Stimulated activated CD4-positive, alpha-beta T cell treated with anti-CD3 and anti-CD28 coated beads, Interleukin-2, amount 100 ng/mL, for 24 hours (primary cell): ENCODE data around the gene ATG7.
"Not testable (repeated sequence)": the region's sequence is repeated elsewhere in the genome, so short reads cannot be mapped to it uniquely, and the experiment has no call there.

Source experiments
- DNase-seq, 2 donors: peaks; one replicate each; pipeline ENCODE4 v3.0.0-alpha.2; 2020

Gene ATG7

GRCh38 chr3:11437506-11437905 lies 165.3 kb downstream of the ATG7 start:
- no peak for DNase-seq

- DNase-seq = no peak
These were observed 166.4 kb downstream of the ATG7 start for GRCh38 chr3:11438646-11439045.

DNA sequence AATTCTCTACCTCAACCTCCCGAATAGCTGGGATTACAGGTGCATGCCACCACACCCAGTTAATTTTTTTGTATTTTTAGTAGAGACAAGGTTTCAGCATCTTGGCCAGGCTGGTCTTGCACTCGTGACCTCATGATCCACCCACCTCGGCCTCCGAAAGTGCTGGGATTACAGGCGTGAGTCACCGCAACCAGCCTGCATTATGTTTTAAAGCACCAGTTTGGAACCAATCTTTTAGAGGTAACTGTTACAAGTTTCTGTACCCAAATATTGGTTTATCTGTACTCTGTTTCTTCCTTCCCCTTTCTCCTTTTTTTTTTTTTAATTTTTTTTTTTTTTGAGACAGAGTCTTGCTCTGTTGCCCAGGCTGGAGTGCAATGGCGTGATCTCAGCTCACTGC lies 169.1 kb downstream of the ATG7 start:
- not testable (repeated sequence) for DNase-seq

DNA sequence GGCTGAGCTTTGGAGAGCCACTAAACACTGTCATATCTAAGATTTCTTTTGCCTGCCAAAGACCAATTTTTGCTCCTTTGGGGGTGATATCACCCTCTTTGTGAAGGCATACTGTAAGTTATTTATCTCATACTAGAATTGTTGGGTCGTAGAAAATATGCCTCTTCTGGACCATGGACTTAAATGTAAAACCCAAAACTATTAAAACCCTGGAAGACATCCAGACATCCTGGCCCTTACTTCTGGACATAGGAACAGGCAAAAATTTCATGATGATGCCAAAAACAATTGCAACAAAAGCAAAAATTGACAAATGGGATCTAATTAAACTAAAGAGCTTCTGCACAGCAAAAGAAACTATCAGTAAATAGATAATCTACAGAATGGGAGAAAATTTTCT lies 172.2 kb downstream of the ATG7 start:
- DNase-seq = no peak

- not testable (repeated sequence) for DNase-seq
These were observed 173.0 kb downstream of the ATG7 start for GRCh38 chr3:11445193-11445592.

GRCh38 chr3:11445883-11446282 lies 173.7 kb downstream of the ATG7 start:
- no peak for DNase-seq

- no peak for DNase-seq
These were observed 175.5 kb downstream of the ATG7 start for GRCh38 chr3:11447584-11448200.

DNA sequence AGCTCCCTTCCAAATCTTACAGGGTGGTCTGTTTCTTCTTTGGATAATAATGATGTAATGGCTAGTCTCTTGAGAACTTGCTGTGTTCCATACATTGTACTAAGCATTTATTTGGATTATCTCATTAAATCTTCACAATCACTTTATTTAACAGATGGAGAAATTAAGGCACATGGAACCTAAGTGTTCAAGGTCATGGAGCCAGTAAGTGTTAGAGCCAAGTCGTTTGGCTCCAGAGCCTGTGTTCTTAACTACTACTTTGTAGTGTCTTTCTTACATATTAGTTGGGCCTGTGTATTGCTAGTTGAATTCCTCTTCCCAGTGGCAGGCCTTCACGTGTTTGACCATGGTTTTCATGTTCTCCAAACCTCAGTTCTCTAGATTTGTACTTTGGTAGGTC lies 177.8 kb downstream of the ATG7 start:
- no peak for DNase-seq

GRCh38 chr3:11452312-11452711 lies 180.1 kb downstream of the ATG7 start:
- DNase-seq = no peak

DNA sequence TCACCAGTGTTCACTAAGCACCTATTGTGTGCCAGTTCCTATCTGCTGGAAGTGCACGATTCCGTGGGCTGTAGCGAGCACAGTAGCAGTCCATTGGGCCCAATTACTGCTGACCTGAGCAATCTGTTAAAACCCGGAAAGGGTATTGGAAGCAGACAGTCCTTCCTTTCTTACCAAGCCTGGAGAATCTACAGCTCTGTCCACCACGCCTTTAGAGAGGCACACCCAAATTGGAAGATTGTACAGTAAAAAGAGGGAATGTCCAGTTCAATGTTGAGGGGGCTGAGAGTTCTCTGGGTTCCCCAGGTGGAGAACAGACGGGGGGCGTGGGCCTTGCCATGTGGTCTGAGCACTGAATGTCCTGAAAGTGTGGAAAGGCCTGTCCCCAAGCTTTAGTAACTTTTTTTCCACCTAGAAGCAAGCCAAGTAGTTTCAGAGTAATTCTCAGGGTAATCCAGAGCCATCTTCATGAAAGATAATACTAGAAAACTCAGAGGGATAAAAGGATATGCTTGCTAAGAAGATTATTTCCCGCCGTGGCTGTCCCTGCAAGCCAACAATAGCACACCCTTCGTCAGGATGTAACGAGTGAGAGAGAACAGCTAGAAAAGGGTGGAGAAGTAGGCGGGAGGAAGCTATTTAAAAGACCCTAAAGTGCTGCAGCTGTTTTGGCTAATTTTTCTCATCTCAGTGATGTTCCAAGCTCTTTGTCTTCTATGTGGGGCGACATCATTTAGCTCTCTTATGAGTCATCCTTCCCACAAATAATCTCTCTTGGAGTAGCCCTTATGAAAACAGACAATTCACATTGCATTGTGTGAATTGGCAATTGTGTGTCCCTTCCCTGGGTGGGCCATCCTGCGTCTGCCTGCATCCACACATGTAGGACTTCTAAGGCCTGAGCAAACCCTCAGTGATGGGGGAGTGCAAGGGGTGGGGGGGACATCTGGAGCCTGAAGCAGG lies 181.0 kb downstream of the ATG7 start:
- DNase-seq = no peak

DNA sequence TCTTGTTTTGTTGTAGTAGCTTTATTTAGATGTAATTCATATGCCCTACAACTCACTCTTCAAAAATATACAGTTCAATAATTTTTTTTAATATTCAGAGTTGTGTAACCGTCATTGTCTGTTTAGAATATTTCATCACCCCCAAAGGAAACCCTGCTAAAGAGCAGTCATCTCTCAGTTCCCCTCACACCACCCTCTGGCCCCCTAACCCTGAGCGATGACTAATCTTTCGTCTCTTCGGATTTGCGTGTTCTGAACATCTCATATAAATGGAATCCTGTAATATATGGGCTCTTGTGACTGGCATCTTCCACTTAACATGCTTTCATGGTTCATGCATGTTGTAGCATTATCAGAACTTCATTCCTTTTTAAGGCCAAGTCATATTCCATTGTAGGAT lies 183.8 kb downstream of the ATG7 start:
- DNase-seq = no peak

- DNase-seq = no peak
These were observed 184.9 kb downstream of the ATG7 start for GRCh38 chr3:11457135-11457534.

- DNase-seq = no peak
These were observed 187.1 kb downstream of the ATG7 start for GRCh38 chr3:11459186-11459824.

GRCh38 chr3:11461226-11461625 lies 189.0 kb downstream of the ATG7 start:
- DNase-seq = no peak

DNA sequence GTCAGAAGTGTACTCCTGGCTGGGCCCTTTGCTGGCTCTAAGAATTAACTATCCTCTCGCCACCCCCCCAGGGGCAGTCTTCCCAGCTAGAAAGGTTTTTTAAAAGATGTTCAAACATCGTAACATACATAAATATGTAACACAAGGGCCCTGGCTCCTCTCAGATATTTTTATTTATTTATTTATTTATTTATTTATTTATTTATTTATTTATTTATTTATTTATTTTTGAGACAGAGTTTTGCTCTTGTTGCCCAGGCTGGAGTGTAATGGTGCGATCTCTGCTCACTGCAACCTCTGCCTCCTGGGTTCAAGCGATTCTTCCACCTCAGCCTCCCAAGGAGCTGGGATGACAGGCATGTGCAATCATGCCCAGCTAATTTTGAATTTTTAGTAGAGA lies 190.5 kb downstream of the ATG7 start:
- DNase-seq = not testable (repeated sequence)

GRCh38 chr3:11463591-11463990 lies 191.4 kb downstream of the ATG7 start:
- no peak for DNase-seq

DNA sequence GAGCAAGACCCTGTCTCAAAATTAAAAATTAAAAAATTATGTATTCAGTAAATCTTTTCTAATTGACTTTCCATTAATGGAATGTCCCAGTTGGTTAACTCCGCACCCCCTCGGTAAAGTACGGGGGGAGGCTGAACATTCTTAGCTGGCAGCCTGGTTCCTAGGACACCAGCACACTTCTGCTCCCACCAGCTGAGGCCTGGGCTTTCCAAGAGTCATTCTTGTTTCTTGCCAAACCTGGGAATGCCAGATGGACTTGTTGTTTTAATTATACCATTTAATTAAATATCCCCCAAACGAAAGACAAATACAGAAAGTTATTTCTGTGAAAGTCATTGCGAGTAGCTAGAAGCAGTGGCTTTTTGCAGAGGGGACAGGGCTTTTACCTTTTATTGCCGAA lies 192.2 kb downstream of the ATG7 start:
- DNase-seq = no peak

- no peak for DNase-seq
These were observed 193.8 kb downstream of the ATG7 start for GRCh38 chr3:11465744-11466616.

DNA sequence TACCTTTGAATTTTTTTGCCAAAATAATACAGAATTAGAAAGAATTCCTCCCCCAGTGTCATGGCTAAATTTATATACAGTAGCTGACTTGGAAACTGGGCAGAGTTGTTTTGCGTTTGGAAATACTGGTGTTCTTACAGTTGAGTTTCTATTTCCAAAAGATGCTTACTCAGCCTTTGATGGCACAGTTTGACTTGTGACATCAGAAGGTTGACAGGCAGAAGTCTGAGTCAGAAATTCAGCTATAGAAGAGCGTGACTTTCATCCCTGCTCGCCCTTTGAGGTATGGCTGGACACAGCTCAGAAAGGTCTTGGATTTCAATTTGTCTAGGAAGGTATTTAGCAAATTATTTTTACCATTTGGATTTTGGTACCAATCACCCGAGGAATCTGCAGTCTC lies 195.7 kb downstream of the ATG7 start:
- DNase-seq = no peak

- no peak for DNase-seq
These were observed 198.0 kb downstream of the ATG7 start for GRCh38 chr3:11470031-11470853.

GRCh38 chr3:11475324-11475723 lies 203.1 kb downstream of the ATG7 start:
- no peak for DNase-seq

- no peak for DNase-seq
These were observed 204.5 kb downstream of the ATG7 start for GRCh38 chr3:11476735-11477144.
